Activated T-helper 1 cell treated with Interleukin-2 at 50 U/mL for 16 hours (primary cell): ENCODE results near the gene SAMD1.

Experiments used
- DNase-seq: peaks from one replicate; pipeline ENCODE4 v3.0.0-alpha.2; 2020; ENCODE audit warnings: low read depth

The SAMD1 gene

DNA sequence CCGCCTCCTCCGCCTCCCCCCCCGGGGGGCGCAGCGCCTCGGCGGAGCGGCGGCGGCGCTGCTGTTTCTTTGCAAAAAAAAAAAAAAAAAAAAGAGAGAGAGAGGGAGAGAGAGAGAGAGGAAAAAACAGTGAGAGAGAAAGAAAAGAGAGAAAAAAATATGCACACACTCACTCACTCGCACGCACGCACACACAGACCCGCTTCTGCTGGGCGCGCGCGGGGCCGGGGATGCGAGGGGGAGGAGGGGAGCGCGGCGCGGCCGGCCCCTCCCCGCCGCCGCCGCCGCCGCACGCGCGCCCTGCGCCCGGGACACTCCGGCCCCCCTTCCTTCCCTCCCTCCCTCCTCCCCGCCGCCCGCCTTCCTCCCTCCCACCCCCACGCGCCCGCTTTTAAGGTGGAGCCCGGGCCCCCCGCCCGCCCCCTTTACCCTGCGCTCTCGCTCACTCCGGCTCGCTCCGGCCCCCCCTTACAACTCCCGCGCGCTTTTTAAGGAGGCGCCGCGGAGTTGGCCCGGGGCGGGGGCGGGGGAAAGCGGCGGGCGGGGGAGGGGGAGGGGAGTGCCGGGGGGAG lies at the start of gene SAMD1:
TSS of gene SAMD1 (minus strand) at position 243 of the 572 bp plus-strand sequence.
- peak; percentile 80 for DNase-seq

DNA sequence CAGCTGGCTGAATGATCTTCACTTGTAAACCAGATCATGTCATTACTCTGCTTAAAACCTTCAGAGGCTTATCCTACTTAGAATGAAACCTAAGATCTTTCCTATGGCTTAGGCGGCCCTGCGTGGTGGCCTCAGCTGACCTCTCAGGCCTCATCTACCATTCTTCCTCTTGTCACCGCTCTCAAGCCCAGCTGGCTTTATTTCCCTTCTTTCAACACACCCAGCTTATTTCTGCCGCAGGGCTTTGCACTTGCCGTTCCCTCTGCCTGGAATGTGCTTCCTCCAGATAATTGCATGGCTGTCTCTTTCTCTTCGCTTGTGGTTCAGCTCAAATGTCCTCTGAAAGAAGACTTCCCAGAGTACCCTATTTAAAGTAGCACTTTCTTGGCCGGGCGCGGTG lies 49.4 kb upstream of the SAMD1 start:
- no peak for DNase-seq

DNA sequence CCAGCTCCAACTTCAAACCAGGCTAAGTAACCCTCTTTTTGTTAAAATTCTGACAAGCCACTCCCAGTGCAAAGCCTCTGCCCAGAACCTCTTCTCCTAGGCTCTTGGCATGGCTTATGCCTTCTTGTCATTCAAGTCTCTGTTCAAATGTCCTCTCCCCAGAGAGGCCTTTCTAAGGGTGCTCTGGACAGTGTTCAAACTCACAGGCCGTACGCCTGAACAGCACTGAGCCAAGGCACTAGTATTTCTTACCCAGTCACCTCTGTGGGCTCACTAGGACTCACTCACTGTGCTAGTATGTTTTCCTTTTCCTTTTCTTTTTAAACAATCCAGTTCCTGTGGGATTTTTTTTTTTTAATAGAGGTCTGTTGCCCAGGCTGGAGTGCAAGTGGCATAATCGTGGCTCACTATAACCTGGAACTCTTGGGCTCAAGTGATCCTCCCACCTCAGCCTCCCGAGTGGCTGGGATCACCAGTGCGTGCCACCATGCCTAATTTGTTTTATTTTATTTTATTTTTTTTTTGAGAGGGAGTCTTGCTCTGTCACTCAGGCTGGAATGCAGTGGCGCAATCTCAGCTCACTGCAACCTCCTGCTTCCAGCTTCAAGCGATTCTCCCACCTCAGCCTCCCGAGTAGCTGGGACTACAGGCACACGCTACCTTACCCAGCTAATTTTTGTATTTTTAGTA lies 48.2 kb upstream of the SAMD1 start:
- no peak for DNase-seq

DNA sequence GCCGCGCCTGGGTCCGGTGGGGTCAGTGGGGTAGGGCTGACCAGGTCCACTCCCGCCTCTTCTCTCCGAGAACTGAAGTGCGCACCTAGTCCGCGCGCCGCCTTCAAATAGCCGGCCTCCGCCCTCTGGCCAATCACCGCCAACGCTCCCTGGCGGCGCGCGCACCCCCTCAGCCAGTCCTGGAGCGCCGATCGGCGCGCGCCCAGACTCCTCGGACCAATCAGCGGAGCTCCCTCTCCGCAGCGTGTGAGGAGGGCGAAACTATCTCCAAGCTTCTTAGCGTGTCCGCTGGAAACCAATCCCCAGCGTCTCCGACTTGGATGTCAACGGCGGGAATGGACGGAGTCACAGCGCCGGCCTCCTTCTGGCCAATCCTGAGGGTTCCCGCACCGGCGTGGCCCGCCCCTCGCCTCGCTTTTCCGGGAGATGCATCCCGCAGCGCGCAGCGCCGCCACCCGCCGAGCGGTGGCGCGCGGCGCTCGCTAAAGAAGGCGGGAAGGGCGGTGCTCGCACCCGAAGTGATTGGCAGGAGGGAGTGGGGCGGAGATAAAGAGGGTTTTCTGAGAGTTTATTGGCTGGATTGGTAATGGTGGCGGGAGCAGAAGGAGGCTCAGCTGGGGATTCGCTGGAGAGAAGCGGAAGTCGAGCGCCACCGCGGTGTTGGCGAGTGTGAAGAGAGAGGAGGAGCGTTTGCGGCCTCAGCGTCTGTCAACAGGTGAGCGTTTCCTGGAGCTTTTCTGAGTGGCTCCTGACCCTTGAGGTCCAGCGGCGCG lies 46.1 kb upstream of the SAMD1 start, which contains the start of gene ASF1B:
TSS of gene ASF1B (minus strand) at position 81 of the 773 bp plus-strand sequence. CDS start 133 bp downstream, outside the sequence.
- peak; percentile 98 for DNase-seq

DNA sequence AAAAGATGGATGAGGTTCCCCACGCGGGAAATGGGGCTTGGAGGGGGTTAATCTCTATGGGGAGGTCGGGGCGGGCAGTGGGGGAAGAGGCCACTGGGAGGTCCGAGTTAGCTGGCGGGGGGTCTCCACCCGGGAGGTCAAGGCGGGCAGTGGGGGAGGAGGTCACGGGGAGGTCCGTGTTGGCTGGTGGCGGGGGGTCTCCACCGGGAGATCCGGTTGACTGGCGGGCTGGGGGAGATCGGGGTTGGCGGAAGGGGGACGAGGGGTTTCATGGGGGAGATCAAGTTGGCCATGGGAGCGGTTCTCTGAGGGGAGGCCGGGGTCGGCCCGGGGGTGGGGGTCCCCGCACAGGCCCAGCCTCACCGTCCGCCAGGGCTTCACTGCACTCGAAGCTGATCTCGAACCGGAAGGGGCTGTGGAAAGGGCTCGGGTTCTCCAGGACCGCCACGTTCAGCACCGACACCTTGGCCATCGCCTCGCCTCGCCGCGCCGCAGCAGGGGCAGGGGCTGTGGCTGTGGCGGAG lies 45.5 kb upstream of the SAMD1 start:
- no peak for DNase-seq

DNA sequence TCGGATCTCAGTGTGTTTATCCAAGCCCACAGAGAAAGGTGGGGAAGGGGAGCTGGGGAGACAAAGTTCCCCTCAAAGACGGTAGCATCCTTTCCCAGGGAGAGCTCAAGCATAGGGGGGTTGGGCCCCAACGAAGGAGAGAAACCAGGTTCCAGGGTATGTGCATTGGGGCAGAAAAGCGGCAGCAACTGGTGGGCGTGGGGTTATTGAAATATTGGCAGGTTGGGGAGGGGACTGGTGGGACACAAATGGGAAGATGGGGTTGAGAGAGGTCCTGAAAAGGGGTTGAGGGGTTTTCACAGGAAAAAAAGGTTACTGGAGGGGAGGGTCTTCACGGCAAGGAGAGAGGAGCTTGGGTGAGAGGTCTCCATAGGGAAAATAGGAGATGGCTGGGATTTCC lies 44.8 kb upstream of the SAMD1 start:
- DNase-seq = no peak

DNA sequence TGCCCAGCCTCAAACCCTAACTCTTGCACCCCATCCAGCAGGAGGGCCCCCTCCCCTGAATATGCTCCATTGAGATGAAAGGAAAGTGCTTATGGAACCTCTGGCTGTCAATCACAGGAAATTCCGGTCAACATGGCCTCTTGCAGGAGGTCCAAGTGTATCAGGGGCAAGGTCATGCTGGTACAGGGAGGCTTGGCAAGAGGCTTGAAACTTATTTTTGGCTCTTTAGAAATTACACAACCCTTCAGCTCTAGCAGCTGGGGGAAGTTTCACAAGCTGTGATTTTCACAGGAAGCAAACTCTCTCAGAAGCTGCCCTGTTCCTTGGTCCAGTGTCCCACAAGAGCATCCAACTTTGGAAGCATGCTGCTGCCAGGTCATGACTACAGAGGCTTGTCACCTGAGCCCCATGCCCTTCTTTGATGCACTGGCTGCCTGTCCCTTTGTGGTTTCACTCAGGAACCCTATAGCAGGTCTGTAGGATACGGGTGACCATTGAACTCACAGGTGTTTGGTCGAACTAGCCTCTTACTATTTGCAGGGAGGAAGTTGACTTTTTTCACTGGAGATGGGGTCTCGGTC lies 37.5 kb upstream of the SAMD1 start:
- no peak for DNase-seq

DNA sequence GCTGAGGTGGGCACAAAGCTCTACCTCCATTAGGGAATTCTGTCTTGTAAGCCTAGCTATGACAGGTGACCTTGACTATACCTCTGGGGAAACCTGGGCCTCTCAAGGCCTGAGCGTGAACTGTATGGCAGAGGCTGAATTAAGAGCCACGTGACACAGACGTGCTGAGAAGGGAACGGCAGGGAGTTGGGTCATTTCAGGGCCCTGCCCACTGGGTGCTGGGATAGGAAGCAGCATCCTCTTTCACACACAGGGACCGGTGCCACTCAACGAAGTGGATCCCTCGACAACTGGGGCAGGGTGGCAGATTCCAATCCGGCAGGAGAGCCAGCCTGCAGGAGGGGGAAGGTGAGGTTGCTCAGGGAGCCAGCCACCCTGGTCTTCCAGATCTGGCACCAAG lies 36.6 kb upstream of the SAMD1 start:
- no peak for DNase-seq

DNA sequence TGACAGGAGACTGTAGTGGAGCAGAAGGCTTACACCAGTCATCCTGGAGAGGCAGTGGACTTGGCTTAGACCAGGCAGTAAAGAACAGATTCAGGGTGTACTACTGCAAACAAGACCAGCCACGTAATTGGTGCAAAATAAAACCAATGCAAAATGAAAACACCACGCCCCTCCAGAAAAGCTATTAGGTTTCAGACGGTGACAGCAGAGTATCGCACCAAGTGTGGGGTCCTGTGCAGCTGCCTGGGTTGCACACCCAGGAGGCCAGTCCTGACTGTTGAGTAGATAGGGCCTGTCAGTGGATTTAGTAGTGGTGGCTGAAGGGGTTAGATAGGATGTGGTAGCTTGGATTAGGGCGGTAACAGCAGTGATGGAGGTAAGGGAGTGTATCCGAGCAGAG lies 32.4 kb upstream of the SAMD1 start:
- DNase-seq = no peak

DNA sequence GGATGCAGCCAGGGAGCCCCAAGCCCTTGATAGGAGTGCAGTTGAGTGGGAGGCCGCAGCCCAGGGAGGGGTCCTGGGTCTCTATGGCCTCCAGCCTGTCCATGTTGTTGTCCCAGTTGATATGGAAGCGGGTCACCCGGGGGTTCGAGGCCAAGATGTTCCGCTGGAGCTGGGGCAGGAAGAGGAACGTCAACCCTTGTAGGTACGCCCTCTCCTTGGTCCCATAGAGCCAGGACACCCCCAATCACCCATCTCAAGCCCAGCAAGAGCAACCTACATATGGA lies 29.9 kb upstream of the SAMD1 start:
- DNase-seq = no peak

DNA sequence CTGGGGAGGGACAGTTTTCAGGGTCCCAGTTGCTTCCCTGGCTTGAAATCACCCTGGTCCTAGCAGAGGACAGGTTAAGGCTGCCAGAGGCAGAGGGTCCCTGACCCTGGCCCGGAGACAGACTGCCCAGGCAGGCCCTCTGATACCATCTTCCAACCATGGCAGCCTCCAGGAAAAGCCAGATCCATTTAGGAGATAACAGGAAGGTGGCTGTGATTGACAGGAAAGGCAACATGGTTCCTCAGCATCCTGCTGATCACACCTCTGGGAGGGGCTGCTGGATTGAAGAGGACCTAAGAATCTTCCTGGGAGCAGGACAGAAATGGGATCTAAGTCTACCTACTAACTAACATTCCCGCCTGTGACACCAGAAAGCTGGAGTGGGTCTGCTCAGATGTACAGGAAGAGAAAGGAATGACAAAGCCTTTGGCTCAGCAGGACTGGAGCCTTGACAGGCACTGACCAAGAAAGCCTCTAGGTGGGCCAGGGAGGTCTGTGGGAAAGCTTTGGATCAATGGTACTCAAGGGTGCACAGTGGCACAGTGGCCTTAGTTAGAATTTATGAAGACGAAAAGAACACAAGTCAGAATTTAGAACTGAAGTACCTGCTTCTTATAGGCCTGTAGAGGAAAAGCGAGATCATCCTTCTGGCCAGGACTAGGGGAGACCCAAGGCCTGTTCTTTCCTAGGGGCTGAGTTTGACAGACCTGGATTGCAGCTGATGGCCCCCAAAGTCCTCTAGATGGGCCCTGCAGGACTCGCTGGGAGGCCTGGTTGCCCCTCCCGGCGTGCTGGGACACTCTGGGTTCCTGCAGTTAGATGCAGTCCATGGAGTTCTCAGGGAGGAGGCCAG lies 29.3 kb upstream of the SAMD1 start:
- DNase-seq = no peak

DNA sequence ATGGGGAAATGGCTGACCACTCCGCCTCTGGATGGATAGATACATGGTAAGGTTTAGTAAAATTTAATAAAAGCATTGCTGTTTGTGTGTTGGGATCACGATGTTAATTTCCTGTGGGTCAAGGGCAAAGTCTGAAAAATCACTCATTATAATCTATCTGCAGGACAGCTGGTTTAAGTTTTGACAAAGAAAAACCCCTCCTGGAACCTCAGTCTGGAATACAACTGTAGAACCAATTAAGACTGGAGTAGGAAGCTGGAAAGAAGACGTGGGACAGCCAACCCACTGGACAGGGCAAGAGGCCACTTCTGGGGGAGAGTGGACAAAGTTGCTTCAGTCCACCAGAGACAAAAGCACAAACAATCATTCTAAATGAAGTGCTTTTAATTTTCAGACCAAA lies 28.6 kb upstream of the SAMD1 start:
- no peak for DNase-seq

DNA sequence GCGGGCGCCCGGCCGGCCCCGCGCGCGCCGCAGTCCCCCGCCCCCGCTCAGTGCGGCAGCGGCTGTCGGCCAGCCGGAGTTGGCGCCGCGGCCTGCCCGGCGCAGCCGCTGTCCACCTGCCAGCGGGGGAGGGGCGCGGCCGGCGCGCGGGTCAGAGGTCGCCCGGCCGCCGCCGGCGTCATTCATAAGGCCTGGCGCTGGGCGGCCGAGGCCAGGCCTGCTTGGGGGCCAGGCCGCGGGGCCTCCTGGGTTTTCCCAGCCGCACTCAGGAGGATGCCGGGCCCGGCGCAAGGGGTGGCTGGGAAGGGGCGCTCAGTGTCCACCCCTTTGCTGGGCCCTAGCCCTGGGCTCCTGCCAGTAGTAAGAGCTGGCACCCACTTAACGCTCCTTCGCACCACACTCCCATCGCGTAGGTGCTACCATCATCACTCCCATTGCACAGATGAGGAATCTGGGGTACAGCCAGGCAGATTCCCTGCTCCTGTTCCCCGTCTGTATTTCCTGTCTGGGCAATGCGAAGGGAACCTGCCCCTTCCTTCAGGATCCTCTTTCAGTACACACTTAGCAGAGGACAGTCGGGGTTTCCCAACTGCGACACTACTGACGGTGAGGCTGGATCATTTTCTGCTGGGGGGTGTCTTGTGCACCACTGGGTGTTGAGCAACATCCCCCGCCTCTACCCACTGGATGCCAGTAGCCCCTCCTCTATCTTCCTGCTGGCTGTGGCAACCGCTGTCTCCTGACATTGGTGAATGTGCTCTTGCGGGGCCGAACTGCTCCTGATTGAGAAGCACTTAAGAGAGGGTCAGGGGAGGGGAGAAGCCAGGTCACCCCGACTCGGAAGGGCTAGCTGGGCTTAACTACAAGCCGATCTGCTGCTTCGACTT lies 27.9 kb upstream of the SAMD1 start:
- peak; percentile 17 for DNase-seq

DNA sequence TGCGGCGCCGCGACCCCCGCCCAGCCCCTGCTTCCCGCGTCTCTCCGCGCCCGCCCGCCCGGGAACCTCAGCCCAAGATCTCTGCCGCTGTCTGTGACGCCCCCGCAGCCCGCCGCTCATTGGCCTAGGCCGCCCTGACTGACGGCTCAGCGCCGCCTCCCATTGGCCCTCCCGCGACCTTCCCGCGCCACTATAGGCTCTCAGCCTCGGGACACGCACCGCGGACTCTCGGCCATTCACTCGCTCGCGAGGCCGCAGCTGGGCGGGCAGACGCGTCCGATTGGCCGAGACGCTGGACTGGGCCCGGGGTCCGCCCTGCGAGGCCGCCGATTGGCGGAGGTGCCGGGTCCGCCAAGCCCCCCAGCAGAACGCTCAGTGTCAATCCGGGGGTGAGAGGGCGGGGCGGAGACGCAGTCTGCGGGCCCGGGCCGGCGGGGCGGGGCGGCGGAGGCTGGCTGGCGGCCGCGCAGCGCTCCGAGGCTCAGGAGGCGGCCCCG lies 27.2 kb upstream of the SAMD1 start, which contains the start of gene PRKACA:
TSS of gene PRKACA (minus strand) at position 95 of the 497 bp plus-strand sequence. CDS start 215 bp downstream, outside the sequence.
- DNase-seq = peak; percentile 99

DNA sequence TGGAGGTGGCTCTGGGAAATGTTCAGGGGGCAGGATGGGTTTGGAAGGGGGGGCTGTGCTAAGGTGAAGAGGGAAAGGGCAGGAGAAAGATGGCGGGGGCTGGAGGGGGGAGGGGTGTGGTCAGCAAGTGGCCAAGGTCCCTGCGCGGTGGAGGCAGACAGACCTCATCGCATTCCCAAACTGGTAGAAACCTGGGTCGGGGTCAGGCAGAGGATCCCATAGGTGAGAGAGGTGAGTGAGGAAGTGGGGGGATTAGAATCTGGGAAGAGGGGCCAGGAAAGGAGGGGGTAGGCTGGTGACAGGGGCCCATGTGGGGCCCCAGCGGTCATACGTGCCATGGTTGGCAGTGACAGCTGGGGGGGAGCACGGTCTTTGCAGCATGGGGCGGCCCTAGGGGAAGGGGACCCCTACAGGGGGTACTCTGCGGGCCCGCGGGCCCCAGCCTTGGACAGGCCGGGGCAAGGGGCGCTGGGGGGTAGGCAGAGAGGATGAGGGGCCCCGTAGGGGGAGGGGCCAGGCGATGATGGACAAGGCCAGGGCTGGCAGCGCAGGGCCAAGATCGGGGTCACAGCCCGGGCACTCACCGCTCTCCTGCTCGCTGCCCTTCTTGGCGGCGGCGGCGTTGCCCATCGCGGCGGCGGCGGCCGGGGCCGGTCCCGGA lies 26.5 kb upstream of the SAMD1 start:
- DNase-seq = peak; percentile 9

DNA sequence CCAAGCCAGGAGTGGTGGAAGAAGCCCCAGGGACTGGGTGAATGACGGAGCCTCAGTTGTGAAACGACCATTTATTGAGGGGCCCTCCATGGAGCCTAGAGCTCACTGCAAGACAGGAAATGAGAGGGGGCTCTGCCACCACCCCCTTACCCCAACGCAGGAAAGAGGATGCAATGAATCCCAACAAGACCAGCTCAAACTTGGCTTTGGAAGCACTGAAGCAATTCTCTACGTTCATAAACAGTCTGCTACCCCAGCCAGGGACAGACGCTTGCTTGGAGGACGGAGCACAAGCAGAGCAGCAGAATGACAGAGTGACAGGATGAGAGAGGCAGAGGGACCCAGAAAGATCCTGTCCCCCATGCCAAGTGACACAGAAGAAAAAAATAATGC lies 26.0 kb upstream of the SAMD1 start:
- no peak for DNase-seq

DNA sequence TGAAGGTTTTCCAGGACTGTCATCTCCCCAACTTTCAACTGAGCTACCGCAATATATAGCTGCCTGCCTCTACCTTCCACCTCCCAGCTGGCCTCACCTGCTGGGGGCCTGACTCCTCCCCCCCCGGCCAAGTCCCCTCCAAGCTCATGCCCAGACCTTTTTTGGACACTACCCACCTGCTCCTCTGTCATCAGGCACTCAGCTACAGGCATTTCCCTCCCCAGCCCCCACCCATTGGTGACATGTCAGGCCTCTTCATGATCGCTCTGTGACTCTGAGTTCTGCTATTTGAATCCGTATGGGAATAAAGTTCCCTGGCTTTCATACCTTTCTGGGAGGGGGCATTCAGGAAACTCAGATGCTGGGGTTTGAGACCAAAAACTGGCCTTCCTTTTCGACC lies 25.2 kb upstream of the SAMD1 start:
- no peak for DNase-seq

DNA sequence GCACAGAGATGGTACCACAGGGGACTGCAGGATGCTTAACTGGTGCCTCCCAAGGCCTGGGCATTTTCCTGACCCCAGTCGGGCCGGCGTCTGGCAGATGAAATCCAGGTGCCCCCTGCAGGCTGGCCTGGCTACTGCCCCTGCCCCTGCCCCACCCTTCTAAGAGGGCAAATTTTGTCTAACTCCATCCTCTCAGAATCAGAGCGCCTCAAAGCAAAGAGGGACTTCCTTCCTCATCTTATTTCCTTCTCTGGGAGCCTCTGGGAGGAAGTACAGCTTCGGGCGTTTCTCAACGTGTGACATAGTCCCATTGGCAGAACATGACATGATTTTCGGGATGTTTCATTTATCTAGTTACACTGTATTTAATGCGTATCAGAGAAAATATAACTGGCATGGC lies 24.3 kb upstream of the SAMD1 start:
- peak; percentile 10 for DNase-seq

DNA sequence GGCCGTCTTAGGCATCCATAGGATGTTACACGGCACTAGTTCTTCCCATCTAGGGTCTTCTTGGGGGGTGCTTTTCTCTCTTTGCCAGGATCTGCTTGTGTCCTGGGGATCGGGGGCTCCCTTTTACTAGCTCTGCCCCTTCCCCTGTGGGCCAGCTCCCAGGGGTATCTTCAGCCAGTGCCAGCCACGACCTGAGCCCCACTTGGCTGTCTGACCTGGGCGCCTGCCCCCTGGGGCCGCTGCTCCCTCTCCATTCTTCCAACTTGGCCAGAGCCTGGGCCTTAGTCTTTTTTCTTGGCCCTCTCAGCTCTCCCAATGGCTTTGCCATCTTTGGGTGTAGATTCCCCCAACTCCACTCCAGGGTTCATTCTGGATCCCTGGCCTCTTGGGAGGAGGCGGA lies 23.9 kb upstream of the SAMD1 start:
- no peak for DNase-seq
